GM21737 (cell line): ENCODE results near the gene ATG10.
"Not testable (repeated sequence)": the region's sequence is repeated elsewhere in the genome, so short reads cannot be mapped to it uniquely, and the experiment has no call there.

Experiments used
- ATAC-seq: cut with Tn5 transposase; IDR thresholded peaks from one replicate; pipeline ENCODE4 v1.9.1; 2021; ENCODE audit warnings: mild to moderate bottlenecking, moderate library complexity; ENCODE audit not compliant: unreplicated experiment

The ATG10 gene

GRCh38 chr5:82109915-82110314, 138.1 kb downstream of the ATG10 start:
- ATAC-seq: not testable (repeated sequence)

GRCh38 chr5:82111191-82111590, 139.4 kb downstream of the ATG10 start:
- ATAC-seq: no peak

- ATAC-seq: no peak
Observed at GRCh38 chr5:82115858-82116257, 144.0 kb downstream of the ATG10 start.

GRCh38 chr5:82119889-82120288, 148.1 kb downstream of the ATG10 start:
- ATAC-seq: no peak

- no peak for ATAC-seq
Observed at GRCh38 chr5:82129723-82130285, 158.0 kb downstream of the ATG10 start.

- ATAC-seq: no peak
Observed at GRCh38 chr5:82130602-82131001, 158.8 kb downstream of the ATG10 start.

GRCh38 chr5:82137205-82137604, 165.4 kb downstream of the ATG10 start:
- no peak for ATAC-seq

- ATAC-seq: not testable (repeated sequence)
Observed at GRCh38 chr5:82139837-82140236, 168.0 kb downstream of the ATG10 start.

- no peak for ATAC-seq
Observed at GRCh38 chr5:82142217-82142841, 170.5 kb downstream of the ATG10 start.

GRCh38 chr5:82142928-82143577, 171.2 kb downstream of the ATG10 start:
- ATAC-seq: no peak

- ATAC-seq: no peak
Observed at GRCh38 chr5:82147860-82148573, 176.2 kb downstream of the ATG10 start.

- ATAC-seq: no peak
Observed at GRCh38 chr5:82149434-82149833, 177.6 kb downstream of the ATG10 start.

GRCh38 chr5:82150559-82150958, 178.7 kb downstream of the ATG10 start:
- no peak for ATAC-seq

GRCh38 chr5:82151204-82151603, 179.4 kb downstream of the ATG10 start:
- no peak for ATAC-seq

- no peak for ATAC-seq
Observed at GRCh38 chr5:82151662-82152061, 179.8 kb downstream of the ATG10 start.

GRCh38 chr5:82152978-82153481, 181.2 kb downstream of the ATG10 start:
- no peak for ATAC-seq

- ATAC-seq: no peak
Observed at GRCh38 chr5:82154776-82155175, 183.0 kb downstream of the ATG10 start.

GRCh38 chr5:82155305-82155704, 183.5 kb downstream of the ATG10 start:
- ATAC-seq: no peak

GRCh38 chr5:82156874-82157273, 185.1 kb downstream of the ATG10 start:
- no peak for ATAC-seq

- no peak for ATAC-seq
Observed at GRCh38 chr5:82158755-82159413, 187.1 kb downstream of the ATG10 start.

- no peak for ATAC-seq
Observed at GRCh38 chr5:82160948-82161347, 189.1 kb downstream of the ATG10 start.
